Osteocyte (in vitro differentiated cells): ENCODE data around the gene RNF175. TPM values are rescaled to one million over a fixed set of nuclear protein-coding genes. Genes with fewer than 3 reads are reported as not detected.
A peak's percentile ranks its signal among the peaks of the same experiment; 100 is the strongest.

Experiments
- DNase-seq: peaks from one replicate; pipeline ENCODE4 v3.0.0; 2021; ENCODE audit warnings: mixed read lengths; ENCODE audit not compliant: unreplicated experiment; ENCODE audit errors: extremely low spot score
- H3K27ac Mint-ChIP-seq: one replicate; pipeline ENCODE4 v1.8.0; 2021; ENCODE audit warnings: mild to moderate bottlenecking, mixed read lengths; ENCODE audit not compliant: unreplicated experiment
- H3K27me3 Mint-ChIP-seq: one replicate; pipeline ENCODE4 v1.8.0; 2021; ENCODE audit warnings: mixed read lengths; ENCODE audit not compliant: unreplicated experiment
- H3K36me3 Mint-ChIP-seq: one replicate; pipeline ENCODE4 v1.8.0; 2021; ENCODE audit warnings: mixed read lengths; ENCODE audit not compliant: unreplicated experiment
- H3K4me1 Mint-ChIP-seq: one replicate; pipeline ENCODE4 v1.8.0; 2021; ENCODE audit warnings: mixed read lengths; ENCODE audit not compliant: unreplicated experiment
- H3K4me3 Mint-ChIP-seq: one replicate; pipeline ENCODE4 v1.8.0; 2021; ENCODE audit warnings: mild to moderate bottlenecking, moderate library complexity, mixed read lengths; ENCODE audit not compliant: unreplicated experiment
- H3K9me3 Mint-ChIP-seq: one replicate; pipeline ENCODE4 v1.8.0; 2021; ENCODE audit warnings: mixed read lengths; ENCODE audit not compliant: unreplicated experiment
- total RNA-seq: library from RNA; stranded (reverse); gene quantifications from 2 replicates; pipeline ENCODE4 v1.2.1, GENCODE V29; 2021
- TF ChIP-seq, protein P1 (sequence below): fragments of 200-600 bp; sonication (generic); IDR thresholded peaks from 2 replicates; pipeline ENCODE4 v1.5.0; 2021; ENCODE audit warnings: antibody characterized with exemption, mild to moderate bottlenecking, moderate library complexity

The RNF175 gene
- total RNA-seq, 1 donor from 2014 or later, result 0.32 TPM

DNA sequence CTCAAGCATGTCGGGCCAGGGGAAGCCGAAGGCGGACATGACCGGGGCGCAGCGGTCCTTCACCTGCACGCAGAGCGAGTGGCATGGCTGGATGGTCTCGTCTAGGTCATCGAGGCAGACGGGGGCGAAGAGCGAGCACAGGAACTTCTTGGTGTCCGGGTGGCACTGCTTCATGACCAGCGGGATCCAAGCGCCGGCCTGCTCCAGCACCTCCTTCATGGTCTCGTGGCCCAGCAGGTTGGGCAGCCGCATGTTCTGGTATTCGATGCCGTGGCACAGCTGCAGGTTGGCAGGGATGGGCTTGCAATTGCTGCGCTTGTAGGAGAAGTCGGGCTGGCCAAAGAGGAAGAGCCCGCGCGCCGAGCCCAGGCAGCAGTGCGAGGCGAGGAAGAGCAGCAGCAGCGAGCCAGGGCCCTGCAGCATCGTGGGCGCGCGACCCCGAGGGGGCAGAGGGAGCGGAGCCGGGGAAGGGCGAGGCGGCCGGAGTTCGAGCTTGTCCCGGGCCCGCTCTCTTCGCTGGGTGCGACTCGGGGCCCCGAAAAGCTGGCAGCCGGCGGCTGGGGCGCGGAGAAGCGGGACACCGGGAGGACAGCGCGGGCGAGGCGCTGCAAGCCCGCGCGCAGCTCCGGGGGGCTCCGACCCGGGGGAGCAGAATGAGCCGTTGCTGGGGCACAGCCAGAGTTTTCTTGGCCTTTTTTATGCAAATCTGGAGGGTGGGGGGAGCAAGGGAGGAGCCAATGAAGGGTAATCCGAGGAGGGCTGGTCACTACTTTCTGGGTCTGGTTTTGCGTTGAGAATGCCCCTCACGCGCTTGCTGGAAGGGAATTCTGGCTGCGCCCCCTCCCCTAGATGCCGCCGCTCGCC is 28.8 kb upstream of the RNF175 start, which contains the start of gene SFRP2:
SFRP2 (minus strand) TSS at position 671 of the 864 bp plus-strand sequence; CDS start at position 423, 248 bp downstream.
- H3K27ac Mint-ChIP-seq, result peak within 1 kb of the TSS; percentile 66
- peak within 1 kb of the TSS; percentile 75 for H3K4me3 Mint-ChIP-seq
- H3K9me3 Mint-ChIP-seq, result no peaks in the 10 kb centered on the region
- TF ChIP-seq, protein P1, sequence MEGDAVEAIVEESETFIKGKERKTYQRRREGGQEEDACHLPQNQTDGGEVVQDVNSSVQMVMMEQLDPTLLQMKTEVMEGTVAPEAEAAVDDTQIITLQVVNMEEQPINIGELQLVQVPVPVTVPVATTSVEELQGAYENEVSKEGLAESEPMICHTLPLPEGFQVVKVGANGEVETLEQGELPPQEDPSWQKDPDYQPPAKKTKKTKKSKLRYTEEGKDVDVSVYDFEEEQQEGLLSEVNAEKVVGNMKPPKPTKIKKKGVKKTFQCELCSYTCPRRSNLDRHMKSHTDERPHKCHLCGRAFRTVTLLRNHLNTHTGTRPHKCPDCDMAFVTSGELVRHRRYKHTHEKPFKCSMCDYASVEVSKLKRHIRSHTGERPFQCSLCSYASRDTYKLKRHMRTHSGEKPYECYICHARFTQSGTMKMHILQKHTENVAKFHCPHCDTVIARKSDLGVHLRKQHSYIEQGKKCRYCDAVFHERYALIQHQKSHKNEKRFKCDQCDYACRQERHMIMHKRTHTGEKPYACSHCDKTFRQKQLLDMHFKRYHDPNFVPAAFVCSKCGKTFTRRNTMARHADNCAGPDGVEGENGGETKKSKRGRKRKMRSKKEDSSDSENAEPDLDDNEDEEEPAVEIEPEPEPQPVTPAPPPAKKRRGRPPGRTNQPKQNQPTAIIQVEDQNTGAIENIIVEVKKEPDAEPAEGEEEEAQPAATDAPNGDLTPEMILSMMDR, result no peak
- H3K4me1 Mint-ChIP-seq, result peaks cover 42% of the 10 kb centered on the region
- peaks cover 81% of the 10 kb centered on the region for H3K27me3 Mint-ChIP-seq
- peaks cover 10% of the 10 kb centered on the region for H3K36me3 Mint-ChIP-seq
- DNase-seq, result no peak

DNA sequence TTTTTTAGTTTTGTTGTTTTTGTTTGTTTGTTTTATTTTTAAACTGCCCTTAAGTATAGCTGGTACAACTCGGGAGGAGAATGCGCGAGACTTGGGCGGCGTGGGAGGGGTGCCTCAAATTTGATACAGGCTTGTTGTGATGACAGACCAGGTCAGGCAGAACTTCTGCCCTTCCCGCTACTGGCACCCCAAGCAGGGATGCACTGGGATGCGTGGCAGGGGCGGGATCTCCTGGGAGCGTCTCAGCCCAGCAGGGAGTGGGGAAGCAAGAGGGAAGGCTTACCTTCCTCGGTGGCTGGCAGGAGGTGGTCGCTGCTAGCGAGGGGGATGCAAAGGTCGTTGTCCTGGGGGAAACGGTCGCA is 28.2 kb upstream of the RNF175 start:
- Mint-ChIP-seq H3K9me3 (no peaks in the 10 kb centered on the region), H3K36me3 (peaks cover 10% of the 10 kb centered on the region), H3K27ac (peak overlapping the region; percentile 66), H3K27me3 (peaks cover 81% of the 10 kb centered on the region), H3K4me3 (peak overlapping the region; percentile 75), H3K4me1 (peaks cover 37% of the 10 kb centered on the region)
- no peak for DNase-seq
- TF ChIP-seq, protein P1, result no peak

DNA sequence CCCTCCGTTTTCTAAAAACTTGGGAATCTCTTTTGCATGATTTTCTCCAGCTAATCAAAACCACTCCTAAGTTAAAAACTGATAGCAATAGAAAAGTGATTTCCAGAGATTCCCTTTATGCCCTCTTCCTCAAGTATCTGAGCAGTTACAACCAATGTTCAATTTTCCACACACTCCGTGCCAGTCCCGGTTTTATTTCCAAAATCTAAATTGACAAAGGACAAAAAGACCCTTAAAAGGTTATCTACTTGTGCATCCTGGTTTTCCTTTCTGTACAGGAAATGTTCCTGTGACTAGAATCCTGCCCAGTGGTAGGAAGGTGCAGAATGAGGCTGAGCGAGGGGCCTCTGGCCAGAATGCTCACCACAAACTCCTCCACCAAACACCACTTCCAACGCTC is 27.8 kb upstream of the RNF175 start:
- H3K27ac Mint-ChIP-seq, result peak overlapping the region; percentile 66
- H3K36me3 Mint-ChIP-seq, result peaks cover 12% of the 10 kb centered on the region

DNA sequence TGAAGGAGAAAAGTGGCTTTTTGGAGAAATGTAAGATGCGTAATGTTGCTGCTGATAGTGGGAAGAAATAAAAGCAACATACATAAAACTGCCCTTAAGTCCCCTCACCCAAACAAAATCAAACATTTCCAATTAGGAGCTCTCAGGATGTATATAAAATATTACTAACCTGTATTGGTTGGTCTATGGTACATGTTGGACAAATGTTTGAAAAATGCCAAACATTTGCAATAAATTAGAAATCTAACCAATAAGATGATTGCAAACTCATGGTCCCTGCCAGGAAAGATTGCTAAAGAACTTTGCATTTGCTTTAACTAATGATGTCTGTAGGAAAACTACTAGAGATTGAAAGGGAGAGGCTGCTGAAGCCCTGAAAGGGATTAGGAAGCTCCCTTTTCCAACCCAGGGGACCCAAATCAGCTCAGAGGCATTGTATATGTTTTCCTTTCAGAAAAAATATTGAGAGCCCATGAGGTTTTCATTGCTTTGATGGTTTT is 27.3 kb upstream of the RNF175 start:
- TF ChIP-seq, protein P1, result no peak
- H3K4me1 Mint-ChIP-seq, result peaks cover 43% of the 10 kb centered on the region
- H3K4me3 Mint-ChIP-seq, result peak overlapping the region; percentile 75
- no peak for DNase-seq
- no peak overlapping the region for H3K27ac Mint-ChIP-seq
- H3K36me3 Mint-ChIP-seq, result peaks cover 12% of the 10 kb centered on the region
- H3K27me3 Mint-ChIP-seq, result peaks cover 83% of the 10 kb centered on the region
- H3K9me3 Mint-ChIP-seq, result no peaks in the 10 kb centered on the region

More for the DNA sequence above, 27.8 kb upstream of the RNF175 start:
- Mint-ChIP-seq H3K9me3 (no peaks in the 10 kb centered on the region), H3K27me3 (peaks cover 84% of the 10 kb centered on the region), H3K4me1 (peaks cover 38% of the 10 kb centered on the region), H3K4me3 (peak overlapping the region; percentile 75)
- DNase-seq, result no peak
- TF ChIP-seq, protein P1, result no peak
